HG03521 (cell line): ENCODE results near the gene GPATCH2L.

Source experiments
- ATAC-seq: cut with Tn5 transposase; IDR thresholded peaks from one replicate; pipeline ENCODE4 v1.9.1; 2021; ENCODE audit warnings: mild to moderate bottlenecking, moderate library complexity; ENCODE audit not compliant: unreplicated experiment

GPATCH2L gene

DNA sequence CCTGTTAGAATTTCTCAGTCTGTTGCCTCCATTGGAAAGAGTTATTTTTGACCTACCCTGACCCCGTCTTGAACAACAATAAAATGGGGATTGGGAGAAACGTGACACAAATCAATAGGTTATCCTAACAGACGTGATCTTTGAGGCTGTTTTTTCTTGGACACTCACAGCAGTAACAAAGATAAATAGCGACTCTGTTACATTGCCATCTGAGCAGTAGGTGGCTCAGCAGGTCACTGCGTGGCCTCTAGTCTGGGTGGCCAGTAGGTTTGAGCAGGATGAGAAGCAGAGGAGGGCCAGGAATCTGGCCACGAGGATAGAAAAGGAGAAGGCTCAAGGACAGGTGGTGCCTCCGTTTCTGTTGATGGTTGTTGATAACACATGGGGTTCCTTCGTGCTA is 101.4 kb downstream of the GPATCH2L start:
- no peak for ATAC-seq

DNA sequence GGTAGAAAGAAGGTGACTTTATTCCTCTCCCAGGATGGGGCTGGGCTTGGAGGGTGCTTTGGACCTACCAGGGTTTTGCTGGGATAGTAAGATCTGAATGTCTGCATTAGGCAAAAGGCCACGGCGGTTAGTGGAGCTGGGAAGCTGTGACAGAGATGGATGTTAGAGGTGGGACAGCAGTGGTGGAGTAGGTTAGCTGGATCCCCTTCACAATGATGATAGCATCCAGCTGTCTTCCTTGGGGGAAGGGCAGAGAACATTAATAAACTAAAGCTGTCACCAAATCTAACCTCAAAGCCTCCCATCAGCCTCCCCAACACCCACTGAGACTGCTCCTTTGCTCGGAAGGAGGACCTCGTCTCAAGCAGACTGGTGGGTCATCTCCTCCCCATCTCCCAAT is 104.8 kb downstream of the GPATCH2L start:
- ATAC-seq: no peak

GRCh38 chr14:76257111-76257803 is 105.5 kb downstream of the GPATCH2L start:
- no peak for ATAC-seq

GRCh38 chr14:76257842-76258397 is 106.2 kb downstream of the GPATCH2L start:
- no peak for ATAC-seq

DNA sequence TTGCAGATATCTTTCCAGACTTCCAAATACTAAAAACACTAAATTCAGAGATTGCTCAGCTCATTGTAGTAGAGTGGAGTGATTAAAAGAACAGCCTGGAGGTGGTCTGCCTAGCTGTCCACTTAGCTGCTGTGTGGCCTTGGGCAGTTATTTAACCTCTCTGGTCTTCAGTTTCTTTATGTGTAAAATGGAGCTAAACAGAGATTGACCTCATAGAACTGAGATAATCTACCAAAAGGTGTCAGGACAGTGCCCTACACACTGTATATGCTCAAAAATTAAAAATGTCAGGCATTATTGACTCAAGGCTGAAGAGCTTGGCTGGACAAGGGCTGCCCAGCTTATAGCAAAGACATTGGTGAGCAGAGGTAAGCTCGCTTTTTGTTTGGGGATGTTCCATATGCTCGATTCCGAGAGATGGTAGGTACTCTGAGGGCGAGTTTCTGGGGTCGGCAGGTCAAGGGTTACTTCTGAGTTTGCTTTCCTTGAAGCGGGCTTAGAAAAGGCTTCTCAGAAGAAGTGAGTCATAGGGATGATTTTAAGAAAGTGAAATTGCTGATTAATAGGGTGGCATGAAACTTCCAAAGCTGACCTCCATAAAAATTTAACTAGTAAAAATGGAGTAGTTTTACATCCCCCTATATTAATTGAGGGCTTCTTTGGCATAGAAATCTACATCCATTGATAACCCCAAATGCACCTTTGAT is 107.5 kb downstream of the GPATCH2L start:
- ATAC-seq: no peak

- ATAC-seq: no peak
Measured at GRCh38 chr14:76260749-76261148, 109.0 kb downstream of the GPATCH2L start.

DNA sequence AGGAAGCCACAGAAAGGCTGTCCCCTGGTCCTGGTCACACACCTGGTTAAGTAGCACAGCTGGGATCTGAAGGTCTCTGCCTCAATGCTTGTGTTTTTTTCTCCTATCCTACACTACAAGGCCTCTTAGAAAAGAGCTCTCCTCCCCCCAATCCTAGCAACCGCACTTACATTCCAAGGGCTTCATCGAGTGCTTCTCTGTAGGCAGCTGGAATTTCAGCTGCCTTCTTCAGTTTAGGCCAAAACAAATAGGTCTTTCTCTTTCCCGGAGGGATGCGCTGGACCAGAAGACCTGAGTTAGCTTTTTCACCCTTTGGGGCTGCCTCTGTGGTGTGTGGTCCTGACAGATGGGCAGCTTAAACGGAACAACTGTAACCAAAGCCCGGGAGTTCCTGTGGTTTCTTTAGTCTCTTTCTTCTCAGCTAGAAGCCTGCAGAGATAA is 109.7 kb downstream of the GPATCH2L start:
- ATAC-seq: no peak

DNA sequence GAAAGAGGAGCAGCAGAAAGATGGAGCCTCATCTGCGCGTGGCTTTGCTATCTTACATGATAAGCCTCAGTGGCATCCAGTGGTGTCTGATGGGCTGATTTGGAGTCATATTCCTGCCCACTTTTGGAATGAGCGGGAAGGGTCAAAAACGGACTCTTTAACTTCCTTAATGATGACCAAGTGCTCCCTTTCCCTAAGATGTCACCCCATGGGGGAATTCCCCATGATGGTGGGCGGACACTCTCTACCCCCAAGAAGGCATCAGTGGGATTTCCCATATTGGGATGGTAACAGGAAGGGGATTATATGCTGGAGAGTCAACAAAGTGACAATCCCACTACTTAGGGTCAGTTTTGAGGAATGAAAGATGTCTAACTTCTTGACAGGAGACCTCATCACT is 110.9 kb downstream of the GPATCH2L start:
- no peak for ATAC-seq
